CD14-positive monocyte (primary cell): Measurements from ENCODE around the gene CEND1. TPM values are rescaled to one million over a fixed set of nuclear protein-coding genes. Genes with fewer than 3 reads are reported as not detected.

Experiments used
- DNase-seq, 3 donors: peaks; one replicate each; pipeline ENCODE4 v3.0.0-alpha.2; 2011 to 2022
- H2AFZ ChIP-seq: 2 replicates; pipeline ENCODE4 v1.6.0; 2012; ENCODE audit warnings: mild to moderate bottlenecking, low read depth, low read length, inconsistent platforms; ENCODE audit not compliant: insufficient read depth, poor library complexity, severe bottlenecking
- H3K27ac ChIP-seq, 2 donors: 1 replicate in 1 of 2; 2 replicates in 1 of 2; pipeline ENCODE4 v1.5.1; 2012 to 2013; ENCODE audit warnings: low read length in 2 of 2, control low read depth in 1 of 2, inconsistent platforms in 1 of 2, low read depth in 1 of 2, mild to moderate bottlenecking in 1 of 2
- H3K27me3 ChIP-seq, 2 donors: one replicate each; pipeline versions ENCODE4 v1.6.0 to v1.6.1; 2011 to 2013; ENCODE audit warnings: low read length in 2 of 2; ENCODE audit not compliant: control insufficient read depth in 2 of 2, insufficient read depth in 2 of 2
- H3K36me3 ChIP-seq, 2 donors: replicated peaks in 1 of 2; 1 replicate in 1 of 2; 2 replicates in 1 of 2; pipeline versions ENCODE4 v1.5.1 to v1.6.1; 2012 to 2013; ENCODE audit warnings: low read length in 2 of 2, control low read depth in 1 of 2, inconsistent platforms in 1 of 2, mild to moderate bottlenecking in 1 of 2; ENCODE audit not compliant: insufficient read depth in 2 of 2, control insufficient read depth in 1 of 2
- H3K4me1 ChIP-seq, 2 donors: 1 replicate in 1 of 2; 2 replicates in 1 of 2; pipeline versions ENCODE4 v1.5.1 to v1.6.1; 2012 to 2013; ENCODE audit warnings: low read length in 2 of 2, control low read depth in 1 of 2, inconsistent platforms in 1 of 2, mild to moderate bottlenecking in 1 of 2, moderate library complexity in 1 of 2; ENCODE audit not compliant: insufficient read depth in 2 of 2, control insufficient read depth in 1 of 2
- H3K4me2 ChIP-seq: replicated peaks from 2 replicates; pipeline ENCODE3; 2012; ENCODE audit warnings: low read length, moderate library complexity, mild to moderate bottlenecking; ENCODE audit not compliant: poor library complexity, severe bottlenecking; ENCODE audit errors: extremely low read depth
- H3K4me3 ChIP-seq, 3 experiments: fragments of 200-600 bp in 1 of 3; sonication (generic) in 1 of 3; replicated peaks in 1 of 3; 1 replicate in 2 of 3; 2 replicates in 1 of 3; pipeline ENCODE4 v1.5.1; 2011 to 2013; ENCODE audit warnings: low read length in 3 of 3, mild to moderate bottlenecking in 3 of 3, control low read depth in 2 of 3, low read depth in 2 of 3, inconsistent platforms in 1 of 3, moderate library complexity in 1 of 3
- H3K79me2 ChIP-seq: 2 replicates; pipeline ENCODE4 v1.6.0; 2012; ENCODE audit warnings: mild to moderate bottlenecking, control low read depth, inconsistent platforms, low read length, moderate library complexity; ENCODE audit not compliant: insufficient read depth
- H3K9ac ChIP-seq: 2 replicates; pipeline ENCODE4 v1.6.0; 2017; ENCODE audit warnings: low read length, mild to moderate bottlenecking; ENCODE audit not compliant: insufficient read depth, poor library complexity, severe bottlenecking
- H3K9me3 ChIP-seq, 2 donors: replicated peaks in 1 of 2; 1 replicate in 1 of 2; 2 replicates in 1 of 2; pipeline versions ENCODE4 v1.5.1 to v1.6.1; 2012 to 2013; ENCODE audit warnings: low read length in 2 of 2, control low read depth in 1 of 2; ENCODE audit not compliant: control insufficient read depth in 1 of 2, insufficient read depth in 1 of 2
- H4K20me1 ChIP-seq: 2 replicates; pipeline ENCODE4 v1.6.0; 2012; ENCODE audit warnings: mild to moderate bottlenecking, low read length, control low read depth, moderate library complexity; ENCODE audit not compliant: insufficient read depth
- H3K27ac Mint-ChIP-seq, 7 donors: one replicate each; pipeline ENCODE4 v1.8.0; 2020; ENCODE audit warnings: mild to moderate bottlenecking in 7 of 7, mixed read lengths in 7 of 7, moderate library complexity in 6 of 7, inconsistent platforms in 2 of 7
- H3K27me3 Mint-ChIP-seq, 3 donors: one replicate each; pipeline ENCODE4 v1.8.0; 2021 to 2022; ENCODE audit warnings: low read depth in 3 of 3, mild to moderate bottlenecking in 3 of 3, mixed read lengths in 3 of 3, moderate library complexity in 3 of 3, inconsistent platforms in 1 of 3
- H3K36me3 Mint-ChIP-seq, 2 donors: one replicate each; pipeline ENCODE4 v1.8.0; 2020; ENCODE audit warnings: mixed read lengths in 2 of 2, inconsistent platforms in 1 of 2, mild to moderate bottlenecking in 1 of 2
- H3K4me1 Mint-ChIP-seq: one replicate; pipeline ENCODE4 v1.8.0; 2020; ENCODE audit warnings: mild to moderate bottlenecking, mixed read lengths
- H3K4me3 Mint-ChIP-seq, 2 donors: one replicate each; pipeline ENCODE4 v1.8.0; 2020; ENCODE audit warnings: mild to moderate bottlenecking in 2 of 2, mixed read lengths in 2 of 2, moderate library complexity in 1 of 2
- H3K9me3 Mint-ChIP-seq, 7 donors: one replicate each; pipeline ENCODE4 v1.8.0; 2020 to 2022; ENCODE audit warnings: mixed read lengths in 7 of 7, mild to moderate bottlenecking in 6 of 7, moderate library complexity in 6 of 7, inconsistent platforms in 2 of 7
- CTCF ChIP-seq: fragments of 200-600 bp; IDR thresholded peaks from one replicate; pipeline ENCODE4 v1.8.0; 2022; ENCODE audit warnings: antibody characterized with exemption, mild to moderate bottlenecking
- WGBS: methylation state at CpG from one replicate; pipeline ENCODE4 v1.1.5; 2013; ENCODE audit warnings: missing lambda C conversion rate; ENCODE audit not compliant: insufficient coverage; 5-methylcytosine and 5-hydroxymethylcytosine counted together
- intact Hi-C, 2 donors: fragments of 100-400 bp; cut with micrococcal nuclease; formaldehyde crosslinking; loops; one replicate each; pipeline versions ENCODE4 v1.15.0 to v1.15.1; 2023
- polyA plus RNA-seq, 3 donors: library from polyadenylated mRNA; depleted of rRNA in 1 of 3; unstranded in 2 of 3; stranded (reverse) in 1 of 3; fragments of 300-500 nt in 2 of 3; fragments of >200 nt in 1 of 3; fragmentation: Illumina TruSeq in 2 of 3; gene quantifications; 1 replicate in 2 of 3; 2 replicates in 1 of 3; pipeline ENCODE4 v1.2.3, GENCODE V29; 2012 to 2021

CEND1 gene
- polyA plus RNA-seq, 3 donors = not detected

- Mint-ChIP-seq H3K27ac (peak overlapping the region; percentile 33 to 83 (median 58)), H3K4me3 (peak overlapping the region; percentile 77 to 87), H3K27me3 (peaks cover 0 to 3% (median 1%) of the 10 kb centered on the region in 3 donors), H3K9me3 (peaks cover 0 to 2% (median 0%) of the 10 kb centered on the region in 7 donors), H3K36me3 (peaks cover 5 to 35% of the 10 kb centered on the region in 2 donors), H3K4me1 (peaks cover 39% of the 10 kb centered on the region)
- no peak for TF ChIP-seq CTCF
- Histone ChIP-seq H3K79me2 (peaks cover 58% of the 10 kb centered on the region), H4K20me1 (peaks cover 53% of the 10 kb centered on the region), H3K4me2 (peak overlapping the region; percentile 94), H3K4me3 (peak overlapping the region; percentile 57 to 84 (median 60)), H2AFZ (no peak overlapping the region), H3K4me1 (peaks cover 29 to 36% of the 10 kb centered on the region in 2 donors), H3K9me3 (no peaks in the 10 kb centered on the region), H3K27me3 (no peaks in the 10 kb centered on the region), H3K36me3 (peaks cover 27% of the 10 kb centered on the region in 2 donors), H3K9ac (peak overlapping the region; percentile 81), H3K27ac (peak overlapping the region in 1 of 2 donors; percentile 54)
- no peak for DNase-seq
- intact Hi-C loops = loop anchor here (2.0 kb wide), 1 partner anchor 21 kb away; no protein-coding TSS in a partner anchor
- WGBS = 56% methylated on average over 7 of the region's 11 CpGs
Observed at GRCh38 chr11:776263-776560, 13.7 kb downstream of the CEND1 start.

GRCh38 chr11:774873-775592 is 14.9 kb downstream of the CEND1 start:
- Histone ChIP-seq H3K4me3 (no peak overlapping the region), H3K9me3 (no peaks in the 10 kb centered on the region), H3K79me2 (peaks cover 58% of the 10 kb centered on the region), H3K36me3 (peaks cover 38% of the 10 kb centered on the region in 2 donors), H3K27me3 (no peaks in the 10 kb centered on the region), H2AFZ (no peak overlapping the region), H3K4me2 (no peak overlapping the region), H3K27ac (peak overlapping the region in 1 of 2 donors; percentile 44), H3K9ac (no peak overlapping the region), H4K20me1 (peaks cover 53% of the 10 kb centered on the region), H3K4me1 (peaks cover 29 to 36% of the 10 kb centered on the region in 2 donors)
- no peak for TF ChIP-seq CTCF
- H3K4me1 Mint-ChIP-seq = peaks cover 33% of the 10 kb centered on the region
- 82% methylated on average over 10 of the region's 20 CpGs for WGBS
- peaks cover 14 to 46% of the 10 kb centered on the region in 2 donors for H3K36me3 Mint-ChIP-seq
- DNase-seq = no peak
- peaks cover 0 to 2% (median 1%) of the 10 kb centered on the region in 3 donors for H3K27me3 Mint-ChIP-seq
- H3K9me3 Mint-ChIP-seq = peaks cover 0 to 2% (median 0%) of the 10 kb centered on the region in 7 donors
- H3K4me3 Mint-ChIP-seq = no peak overlapping the region
- H3K27ac Mint-ChIP-seq = peak overlapping the region in 1 of 7 donors; percentile 25
- intact Hi-C loops = no loop called here
